ENCODE measurements around the gene TBC1D14.

DNA sequence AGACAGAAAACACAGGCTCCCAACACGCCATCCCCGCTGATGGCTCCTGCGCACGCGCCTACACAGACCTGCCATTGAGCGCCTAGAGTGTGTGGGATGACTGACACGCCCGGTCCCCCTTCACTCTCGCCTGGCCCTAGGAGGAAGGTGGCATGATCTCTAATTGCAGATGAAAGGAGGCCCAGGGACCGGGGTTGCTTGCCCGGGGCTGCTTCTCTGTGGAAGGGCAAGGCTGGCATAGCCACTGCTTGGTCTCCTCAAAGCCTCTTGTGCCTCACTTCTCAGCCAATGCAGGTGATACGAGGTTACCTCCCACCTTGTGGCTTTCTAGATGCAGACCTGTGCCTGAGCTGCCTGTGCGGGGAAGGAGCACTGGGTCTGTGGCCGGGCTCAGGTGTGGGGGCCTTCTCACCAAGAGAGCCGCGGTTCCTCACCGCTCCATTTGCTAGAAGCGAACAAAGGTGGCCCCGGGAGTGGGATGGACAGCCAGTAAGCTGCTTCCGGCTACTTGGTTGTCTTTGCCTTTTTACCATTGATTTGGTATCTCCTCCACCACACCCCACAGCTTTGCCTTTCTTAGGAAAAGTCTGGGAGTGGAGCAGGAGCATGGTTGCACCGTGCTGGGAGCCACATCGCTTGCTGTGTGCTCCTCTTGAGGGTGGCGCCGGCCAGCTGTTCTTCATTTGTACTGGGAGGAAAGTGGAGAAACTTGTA lies 47.0 kb downstream of the TBC1D14 start:
- TF ChIP-seq POLR2A (IDR thresholded peaks at IDR 0.05), result no peak
- TF ChIP-seq, protein P1, sequence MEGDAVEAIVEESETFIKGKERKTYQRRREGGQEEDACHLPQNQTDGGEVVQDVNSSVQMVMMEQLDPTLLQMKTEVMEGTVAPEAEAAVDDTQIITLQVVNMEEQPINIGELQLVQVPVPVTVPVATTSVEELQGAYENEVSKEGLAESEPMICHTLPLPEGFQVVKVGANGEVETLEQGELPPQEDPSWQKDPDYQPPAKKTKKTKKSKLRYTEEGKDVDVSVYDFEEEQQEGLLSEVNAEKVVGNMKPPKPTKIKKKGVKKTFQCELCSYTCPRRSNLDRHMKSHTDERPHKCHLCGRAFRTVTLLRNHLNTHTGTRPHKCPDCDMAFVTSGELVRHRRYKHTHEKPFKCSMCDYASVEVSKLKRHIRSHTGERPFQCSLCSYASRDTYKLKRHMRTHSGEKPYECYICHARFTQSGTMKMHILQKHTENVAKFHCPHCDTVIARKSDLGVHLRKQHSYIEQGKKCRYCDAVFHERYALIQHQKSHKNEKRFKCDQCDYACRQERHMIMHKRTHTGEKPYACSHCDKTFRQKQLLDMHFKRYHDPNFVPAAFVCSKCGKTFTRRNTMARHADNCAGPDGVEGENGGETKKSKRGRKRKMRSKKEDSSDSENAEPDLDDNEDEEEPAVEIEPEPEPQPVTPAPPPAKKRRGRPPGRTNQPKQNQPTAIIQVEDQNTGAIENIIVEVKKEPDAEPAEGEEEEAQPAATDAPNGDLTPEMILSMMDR (IDR thresholded peaks at IDR 0.05), result no peak

Data from right lobe of liver (tissue), 4 donors.